Neural progenitor cell (in vitro differentiated cells): ENCODE results near the gene TNNI3K.

Experiments
- CTCF ChIP-seq: fragments of 200-600 bp; sonication (generic); IDR thresholded peaks from 2 replicates; pipeline ENCODE4 v1.5.1; 2017; ENCODE audit warnings: antibody characterized with exemption, mild to moderate bottlenecking
- EZH2 ChIP-seq: fragments of 200-600 bp; sonication (generic); IDR thresholded peaks from 2 replicates; pipeline ENCODE4 v1.6.1; 2017; ENCODE audit warnings: antibody characterized with exemption, mild to moderate bottlenecking, moderate library complexity

GRCh38 chr1:74375376-74375775 lies 140.2 kb downstream of the TNNI3K start:
- TF ChIP-seq CTCF = no peak
- TF ChIP-seq EZH2 = no peak
